GM19238 (cell line): ENCODE measurements around the gene NLRP5.
A peak's percentile ranks its signal among the peaks of the same experiment; 100 is the strongest.

ENCODE experiments used
- DNase-seq: peaks from one replicate; pipeline ENCODE4 v3.0.0; 2011; ENCODE audit warnings: low spot score; ENCODE audit not compliant: insufficient read length

NLRP5 gene

DNA sequence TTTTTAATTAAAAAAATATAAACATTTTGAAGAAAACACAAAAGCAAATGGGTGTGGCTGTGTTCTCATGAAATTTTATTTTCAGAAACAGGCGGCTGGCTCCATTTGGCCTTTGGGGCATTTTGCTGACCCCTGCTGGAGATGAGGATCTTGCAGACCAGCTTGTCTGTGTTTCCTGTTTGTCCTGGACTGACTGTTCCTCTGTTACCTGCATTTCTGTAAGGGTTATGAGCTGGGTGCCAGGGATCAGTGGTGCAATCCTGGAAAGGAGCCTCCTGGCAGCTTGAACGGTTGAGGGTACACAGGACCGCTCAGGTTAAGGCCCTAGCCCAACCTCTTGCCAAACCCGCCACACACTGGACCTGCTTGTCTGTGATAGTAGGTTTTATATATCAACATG lies 84.6 kb downstream of the NLRP5 start:
- no peak for DNase-seq

DNA sequence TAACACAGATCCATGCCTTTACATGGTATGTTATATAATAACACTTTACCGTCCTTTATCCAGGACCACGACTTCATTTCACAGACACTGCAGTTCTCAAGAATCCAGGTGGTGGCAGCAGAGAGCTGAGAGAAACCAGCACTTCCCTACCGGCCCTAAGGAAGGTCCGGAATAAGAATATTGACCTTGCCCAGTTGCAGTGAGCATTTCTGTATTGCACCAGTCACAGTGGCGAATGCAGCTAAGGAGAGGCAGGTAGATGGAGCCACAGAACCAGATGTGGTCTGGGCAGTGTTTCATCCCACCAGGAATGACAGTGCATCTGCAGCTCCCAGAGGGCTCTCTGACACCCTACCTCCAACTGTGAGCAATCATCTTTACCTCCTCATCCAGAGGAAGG lies 89.9 kb downstream of the NLRP5 start:
- DNase-seq, result no peak

DNA sequence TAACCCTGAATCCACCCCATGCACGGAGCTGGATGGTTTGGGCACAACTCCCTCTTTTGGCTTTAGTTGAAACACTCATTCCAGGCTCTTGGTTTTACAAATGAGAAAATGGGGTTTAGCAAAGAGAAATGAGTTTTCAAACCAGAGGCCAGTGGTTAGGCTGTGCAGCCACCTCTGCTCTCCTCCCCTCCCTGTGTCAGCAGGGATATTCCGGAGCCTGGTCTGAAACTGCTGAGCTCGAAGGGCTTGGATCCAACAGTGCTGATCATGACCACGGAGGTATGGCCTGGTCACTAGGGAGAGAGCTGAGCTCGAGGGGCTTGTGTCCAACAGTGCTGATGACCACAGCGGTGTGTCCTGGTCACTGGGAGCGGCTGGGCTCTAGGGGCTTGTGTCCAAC lies 93.0 kb downstream of the NLRP5 start:
- no peak for DNase-seq

- DNase-seq, result peak; percentile 83
These were observed 94.3 kb downstream of the NLRP5 start for GRCh38 chr19:56080669-56081401.

DNA sequence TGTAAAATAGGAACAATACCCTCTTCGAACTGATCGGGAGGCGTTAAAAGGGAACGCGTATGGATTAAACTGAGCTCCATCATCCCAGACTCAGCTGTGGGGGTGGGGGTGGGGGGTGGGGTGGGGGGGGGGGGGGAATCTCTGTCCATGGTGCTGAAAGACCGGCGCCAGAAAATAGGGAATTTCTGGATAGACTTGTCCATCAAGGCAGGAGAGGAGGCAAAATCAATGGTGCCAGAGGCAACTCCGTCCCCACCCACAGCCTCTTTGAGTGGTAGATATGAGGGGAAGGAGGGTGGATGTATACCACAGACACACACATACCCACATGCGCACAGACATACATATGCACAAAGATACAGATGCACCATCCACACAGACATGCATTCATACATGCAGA lies 97.1 kb downstream of the NLRP5 start:
- no peak for DNase-seq

- no peak for DNase-seq
These were observed 98.4 kb downstream of the NLRP5 start for GRCh38 chr19:56084835-56085536.

DNA sequence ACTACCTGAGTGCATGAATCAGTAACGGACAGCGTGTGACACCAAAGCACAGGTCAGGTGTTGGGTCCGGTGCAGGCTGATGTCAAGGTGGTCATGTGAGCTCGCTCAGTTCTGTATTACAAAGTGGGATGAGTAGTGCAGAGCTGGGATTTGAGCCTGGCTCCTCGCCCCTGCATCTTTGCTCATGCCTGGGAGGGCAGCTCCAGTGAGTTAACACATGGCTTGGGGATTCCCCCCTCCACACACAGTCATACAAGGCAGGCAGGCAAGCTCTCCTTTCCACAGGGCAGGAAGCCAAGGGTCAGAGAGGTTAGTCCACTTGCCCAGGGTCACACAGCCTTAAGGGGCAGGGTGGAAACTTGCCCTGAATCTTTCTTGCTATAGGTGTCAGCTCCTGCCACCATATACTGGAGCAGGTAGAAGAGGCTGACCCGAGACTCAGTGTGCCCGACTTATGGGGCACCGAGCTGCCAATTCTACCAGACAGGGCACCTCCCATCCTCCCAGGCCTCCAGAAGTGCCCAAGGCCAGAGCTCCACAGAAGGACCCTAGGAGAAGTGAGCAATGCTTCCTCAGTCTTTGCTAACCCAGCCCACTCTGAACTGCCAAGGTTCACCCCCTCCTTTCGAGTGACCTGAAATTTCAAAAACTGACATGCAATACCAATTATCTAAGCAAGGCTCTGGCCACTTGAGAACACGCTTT lies 99.1 kb downstream of the NLRP5 start:
- no peak for DNase-seq

DNA sequence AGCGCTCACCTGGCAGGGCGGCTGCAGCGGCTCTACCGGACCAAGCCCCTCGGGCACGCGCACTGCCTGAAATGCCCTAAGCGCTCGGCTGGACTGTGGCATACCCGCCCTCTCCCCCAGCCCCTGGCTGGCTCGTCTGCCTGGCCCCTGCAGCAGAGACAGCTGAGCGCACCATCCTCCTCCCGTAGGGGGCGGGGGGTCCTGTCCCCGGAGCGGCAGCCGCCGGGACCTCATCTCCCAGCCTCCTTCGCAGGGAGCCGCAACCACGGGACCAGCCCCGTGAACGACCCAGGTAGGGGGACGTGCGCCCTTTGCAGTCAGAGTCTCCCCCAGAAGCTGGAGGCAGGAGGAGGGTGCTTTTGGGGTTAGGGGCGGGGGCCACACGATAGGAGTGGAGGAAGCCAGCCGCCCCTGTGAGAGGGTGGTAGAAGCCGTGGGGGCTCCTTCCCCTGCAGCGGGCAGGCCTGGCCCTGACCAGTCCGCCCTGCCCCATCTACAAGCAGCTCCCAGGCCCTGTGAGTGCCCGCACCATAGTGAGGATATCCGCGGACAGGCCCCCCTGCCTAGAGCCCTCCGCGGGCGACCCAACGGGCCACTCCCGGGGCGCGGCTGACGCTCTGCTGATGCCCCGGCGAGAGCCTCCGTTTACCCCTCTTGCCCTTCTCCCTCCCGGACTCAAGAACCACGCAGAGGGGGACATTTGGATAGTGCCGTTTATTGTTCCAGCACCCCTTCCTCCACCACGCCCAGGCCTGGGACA lies 100.3 kb downstream of the NLRP5 start:
- DNase-seq, result no peak

DNA sequence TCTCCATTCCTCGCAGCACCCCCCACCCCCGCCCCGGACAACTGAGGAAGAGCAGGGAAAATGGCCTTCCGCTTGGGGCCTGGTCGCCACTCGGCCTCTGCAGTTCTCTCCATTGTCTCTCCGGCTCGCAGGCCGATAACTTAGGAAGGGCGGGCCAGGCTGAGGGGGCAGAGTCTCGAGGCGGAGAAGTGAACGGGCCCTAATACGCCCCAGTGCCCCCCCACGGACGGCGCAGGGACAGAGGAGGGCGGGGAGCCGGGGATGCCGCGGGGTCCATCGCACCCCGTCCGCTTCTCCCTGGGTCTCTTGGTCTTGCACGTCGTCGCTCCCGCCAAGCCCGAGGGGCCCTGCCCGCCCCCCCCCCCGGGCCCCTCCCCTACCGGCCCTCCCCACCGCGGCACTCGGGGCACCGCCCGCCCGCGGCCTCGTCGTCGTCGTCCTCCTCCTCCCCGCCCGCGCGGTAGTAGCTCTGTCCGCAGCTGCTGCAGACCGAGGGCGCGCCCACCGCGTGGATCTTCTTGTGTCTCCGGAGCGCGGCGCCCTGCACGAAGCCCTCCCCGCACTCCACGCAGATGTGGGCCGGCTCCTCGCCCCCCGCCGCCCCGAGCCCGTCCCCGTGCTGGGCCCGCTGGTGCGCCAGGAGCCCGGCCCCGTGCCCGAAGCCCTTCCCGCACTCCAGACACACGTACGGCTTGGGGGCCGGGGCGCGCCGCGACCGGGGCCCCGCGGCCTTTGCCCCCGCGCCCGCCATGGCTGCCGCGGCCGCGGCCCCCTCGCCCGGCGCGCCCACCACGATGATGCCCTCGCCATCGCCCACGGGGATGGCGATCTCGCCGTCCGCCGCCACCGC lies 101.3 kb downstream of the NLRP5 start:
- no peak for DNase-seq

- DNase-seq, result no peak
These were observed 102.1 kb downstream of the NLRP5 start for GRCh38 chr19:56088497-56089215.

DNA sequence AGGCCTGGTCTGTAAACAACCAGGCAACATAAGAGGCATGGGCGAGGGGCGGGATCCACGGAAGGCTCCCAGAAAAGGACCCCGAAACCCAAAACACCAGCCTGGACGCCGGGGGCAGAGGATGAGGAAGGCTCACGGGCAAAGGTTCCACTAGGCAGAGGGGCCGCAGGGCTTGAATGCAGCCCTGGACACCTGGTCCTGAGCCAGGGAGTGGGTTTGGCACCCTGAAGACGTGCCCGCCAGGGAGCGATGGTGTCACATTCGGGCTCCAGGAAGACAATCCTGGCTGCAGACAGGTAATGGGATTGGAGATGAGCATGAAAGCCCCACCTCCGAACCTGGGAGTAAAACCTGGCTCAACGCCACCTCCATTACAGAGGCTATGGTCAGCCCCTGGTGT lies 102.8 kb downstream of the NLRP5 start:
- no peak for DNase-seq

- DNase-seq, result no peak
These were observed 104.5 kb downstream of the NLRP5 start for GRCh38 chr19:56091066-56091490.

- DNase-seq, result no peak
These were observed 105.4 kb downstream of the NLRP5 start for GRCh38 chr19:56091751-56092546.

DNA sequence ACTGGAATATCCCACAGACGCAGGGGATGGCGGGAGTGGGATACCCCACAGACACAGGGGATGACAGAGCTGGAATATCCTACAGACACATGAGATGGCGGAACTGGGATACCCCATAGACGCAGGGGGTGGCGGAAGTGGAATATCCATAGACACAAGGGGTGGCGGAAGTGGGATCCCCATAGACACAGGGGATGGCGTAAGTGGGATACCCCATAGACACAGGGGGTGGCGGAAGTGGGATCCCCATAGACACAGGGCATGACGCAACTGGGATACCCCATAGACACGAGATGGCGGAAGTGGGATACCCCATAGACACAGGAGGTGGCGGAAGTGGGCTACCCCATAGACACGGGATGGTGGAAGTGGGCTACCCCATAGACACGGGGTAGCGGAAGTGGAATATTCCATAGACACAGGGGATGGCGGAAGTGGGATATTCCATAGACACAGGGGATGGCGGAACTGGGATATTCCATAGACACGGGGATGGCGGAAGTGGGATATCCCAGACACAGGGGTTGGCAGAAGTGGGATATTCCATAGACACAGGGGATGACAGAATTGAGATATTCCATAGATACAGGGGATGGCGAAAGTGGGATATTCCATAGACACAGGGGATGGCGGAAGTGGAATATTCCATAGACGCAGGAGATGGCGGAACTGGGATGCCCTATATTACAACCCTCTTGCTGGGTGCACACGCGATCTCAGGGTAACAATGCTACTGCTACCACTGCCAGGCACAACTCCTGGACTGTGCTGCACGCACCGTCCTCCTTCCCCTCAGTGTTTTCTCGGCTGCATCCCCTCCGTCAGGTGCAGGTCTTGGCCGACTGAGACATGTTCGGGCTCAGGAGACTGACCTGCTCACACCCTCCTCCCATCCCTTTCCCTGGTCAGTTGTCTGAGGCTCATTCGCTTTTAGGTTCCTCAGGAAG lies 106.4 kb downstream of the NLRP5 start:
- no peak for DNase-seq

GRCh38 chr19:56094449-56094848 lies 107.9 kb downstream of the NLRP5 start:
- no peak for DNase-seq

GRCh38 chr19:56096665-56097064 lies 110.1 kb downstream of the NLRP5 start:
- DNase-seq, result no peak

- DNase-seq, result no peak
These were observed 110.7 kb downstream of the NLRP5 start for GRCh38 chr19:56097306-56097705.

DNA sequence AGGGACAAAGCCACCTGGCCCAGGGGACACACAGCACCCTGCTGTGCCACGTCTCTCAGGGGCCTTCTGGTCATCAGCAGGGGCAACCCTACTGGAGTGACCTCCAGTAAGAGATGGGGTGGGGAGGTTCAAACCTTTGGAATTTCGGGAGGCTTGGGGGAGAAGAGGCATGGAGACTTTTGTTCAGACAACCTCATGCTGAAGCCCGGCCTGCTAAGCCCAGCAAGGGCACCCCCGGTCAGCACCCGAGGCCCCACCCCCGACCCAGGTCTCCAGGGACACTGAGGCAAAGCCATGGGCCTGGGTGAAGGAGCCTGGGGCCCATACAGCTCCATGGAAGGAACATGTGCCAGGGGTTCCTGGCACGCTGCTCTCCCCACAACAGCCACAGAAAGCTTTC lies 111.2 kb downstream of the NLRP5 start:
- no peak for DNase-seq
